Breast epithelium (tissue), 4 donors: Measurements from ENCODE around the gene LDLRAD1. TPM values are rescaled to one million over a fixed set of nuclear protein-coding genes. Genes with fewer than 3 reads are reported as not detected.
"Not testable (repeated sequence)": the region's sequence is repeated elsewhere in the genome, so short reads cannot be mapped to it uniquely, and the experiment has no call there.

ENCODE experiments used
- DNase-seq, 2 donors: peaks; one replicate each; pipeline ENCODE4 v3.0.0-alpha.2; 2019; ENCODE audit warnings: low spot score in 2 of 2
- H3K27ac ChIP-seq, 2 donors: fragments of 200-600 bp; sonication (generic) in 1 of 2; one replicate each; pipeline ENCODE4 v1.5.1; 2016 to 2019; ENCODE audit warnings: mild to moderate bottlenecking in 1 of 2
- H3K27me3 ChIP-seq, 2 donors: fragments of 200-600 bp; sonication (generic) in 1 of 2; one replicate each; pipeline versions ENCODE4 v1.5.1 to v1.6.0; 2017 to 2019; ENCODE audit warnings: control low read depth in 1 of 2, mild to moderate bottlenecking in 1 of 2
- H3K36me3 ChIP-seq: fragments of 200-600 bp; one replicate; pipeline ENCODE4 v1.5.1; 2019
- H3K4me1 ChIP-seq, 2 donors: fragments of 200-600 bp; sonication (generic); one replicate each; pipeline ENCODE4 v1.5.1; 2016 to 2019; ENCODE audit warnings: control low read depth in 1 of 2
- H3K4me3 ChIP-seq, 3 donors: fragments of 200-600 bp; sonication (generic); 1 replicate in 2 of 3; 2 replicates in 1 of 3; pipeline ENCODE4 v1.5.1; 2016 to 2019; ENCODE audit warnings: mild to moderate bottlenecking in 3 of 3, moderate library complexity in 2 of 3
- H3K9me3 ChIP-seq, 2 donors: fragments of 200-600 bp; sonication (generic) in 1 of 2; one replicate each; pipeline ENCODE4 v1.5.1; 2016 to 2019; ENCODE audit warnings: control low read depth in 1 of 2
- POLR2A ChIP-seq: fragments of 450-650 bp; IDR thresholded peaks from one replicate; pipeline ENCODE4 v1.6.1; 2016; ENCODE audit warnings: antibody characterized with exemption, mild to moderate bottlenecking, moderate library complexity
- POLR2AphosphoS5 ChIP-seq, 3 donors: sonication (generic); formaldehyde crosslinking; IDR thresholded peaks; one replicate each; pipeline ENCODE4 v1.6.1; 2017; ENCODE audit warnings: antibody characterized with exemption in 3 of 3
- intact Hi-C: fragments of 100-400 bp; cut with DNase I; formaldehyde crosslinking; loops from one replicate; pipeline ENCODE4 v1.15.1; 2023; ENCODE audit warnings: low total_unique reads
- total RNA-seq, 3 donors: library from RNA; depleted of rRNA; stranded (reverse); fragments of >200 nt; gene quantifications; one replicate each; pipeline ENCODE4 v1.1.0, GENCODE V29; 2016
- TF ChIP-seq, protein P1 (sequence below), 3 donors: fragments of 450-650 bp; IDR thresholded peaks; one replicate each; pipeline ENCODE4 v1.5.1; 2016 to 2017; ENCODE audit warnings: antibody characterized with exemption in 3 of 3, mild to moderate bottlenecking in 3 of 3, moderate library complexity in 3 of 3

The LDLRAD1 gene
- total RNA-seq, 3 donors from 2014 or later: not detected

DNA sequence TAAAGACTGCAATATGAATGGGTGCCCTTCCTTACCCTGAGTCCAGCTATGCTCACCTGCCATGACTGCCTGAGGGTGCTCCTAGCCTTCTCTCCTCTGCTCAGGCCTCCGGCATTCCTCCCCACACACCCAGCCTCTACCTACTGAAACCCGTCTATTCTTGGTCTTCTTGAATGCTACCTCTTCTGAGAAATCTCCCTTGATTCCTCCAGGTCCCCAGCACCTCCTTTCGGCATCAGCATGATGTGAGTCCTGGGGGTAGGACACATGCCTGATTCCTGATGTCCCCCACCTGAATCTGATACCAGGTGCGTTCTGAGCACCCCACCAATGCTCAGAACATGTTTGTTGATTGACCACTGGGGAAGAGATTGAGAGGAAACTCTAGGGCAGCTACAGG is 8.6 kb downstream of the LDLRAD1 start:
- Histone ChIP-seq H3K9me3 (no peaks in the 10 kb centered on the region), H3K4me3 (no peak overlapping the region), H3K27ac (no peak overlapping the region), H3K4me1 (no peaks in the 10 kb centered on the region), H3K27me3 (no peaks in the 10 kb centered on the region), H3K36me3 (no peaks in the 10 kb centered on the region)
- TF ChIP-seq, protein P1, sequence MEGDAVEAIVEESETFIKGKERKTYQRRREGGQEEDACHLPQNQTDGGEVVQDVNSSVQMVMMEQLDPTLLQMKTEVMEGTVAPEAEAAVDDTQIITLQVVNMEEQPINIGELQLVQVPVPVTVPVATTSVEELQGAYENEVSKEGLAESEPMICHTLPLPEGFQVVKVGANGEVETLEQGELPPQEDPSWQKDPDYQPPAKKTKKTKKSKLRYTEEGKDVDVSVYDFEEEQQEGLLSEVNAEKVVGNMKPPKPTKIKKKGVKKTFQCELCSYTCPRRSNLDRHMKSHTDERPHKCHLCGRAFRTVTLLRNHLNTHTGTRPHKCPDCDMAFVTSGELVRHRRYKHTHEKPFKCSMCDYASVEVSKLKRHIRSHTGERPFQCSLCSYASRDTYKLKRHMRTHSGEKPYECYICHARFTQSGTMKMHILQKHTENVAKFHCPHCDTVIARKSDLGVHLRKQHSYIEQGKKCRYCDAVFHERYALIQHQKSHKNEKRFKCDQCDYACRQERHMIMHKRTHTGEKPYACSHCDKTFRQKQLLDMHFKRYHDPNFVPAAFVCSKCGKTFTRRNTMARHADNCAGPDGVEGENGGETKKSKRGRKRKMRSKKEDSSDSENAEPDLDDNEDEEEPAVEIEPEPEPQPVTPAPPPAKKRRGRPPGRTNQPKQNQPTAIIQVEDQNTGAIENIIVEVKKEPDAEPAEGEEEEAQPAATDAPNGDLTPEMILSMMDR (IDR thresholded peaks at IDR 0.05): no peak
- no peak for TF ChIP-seq POLR2AphosphoS5 (IDR thresholded peaks at IDR 0.05)
- TF ChIP-seq POLR2A: no peak
- intact Hi-C loops: no loop called here
- no peak for DNase-seq

DNA sequence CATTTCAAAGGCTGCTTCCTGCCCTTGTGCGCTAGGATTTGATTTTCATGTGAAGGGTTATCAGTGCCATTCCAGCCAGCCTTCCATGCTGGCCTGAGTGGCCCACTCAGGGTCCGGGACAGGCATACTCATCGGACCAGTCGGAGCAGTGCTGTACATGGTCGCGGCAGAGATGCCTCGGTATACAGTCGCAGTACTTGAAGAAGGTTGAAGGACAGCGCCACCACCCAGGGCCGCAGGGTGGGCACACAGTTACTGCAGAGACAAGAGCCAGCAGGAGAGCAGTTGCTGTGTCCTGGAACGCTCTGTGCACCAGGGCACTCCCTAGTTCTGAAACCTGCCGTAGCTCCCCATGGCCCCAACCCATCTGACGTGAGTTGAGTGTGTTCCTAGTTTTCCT is 9.1 kb downstream of the LDLRAD1 start:
- no peaks in the 10 kb centered on the region for H3K4me1 ChIP-seq
- H3K9me3 ChIP-seq: no peaks in the 10 kb centered on the region
- H3K36me3 ChIP-seq: no peaks in the 10 kb centered on the region
- TF ChIP-seq, protein P1 (IDR thresholded peaks at IDR 0.05): no peak
- no peak for TF ChIP-seq POLR2AphosphoS5 (IDR thresholded peaks at IDR 0.05)
- TF ChIP-seq POLR2A: no peak
- no peak for DNase-seq
- H3K27me3 ChIP-seq: no peaks in the 10 kb centered on the region
- intact Hi-C loops: no loop called here
- no peak overlapping the region for H3K27ac ChIP-seq
- H3K4me3 ChIP-seq: no peak overlapping the region

DNA sequence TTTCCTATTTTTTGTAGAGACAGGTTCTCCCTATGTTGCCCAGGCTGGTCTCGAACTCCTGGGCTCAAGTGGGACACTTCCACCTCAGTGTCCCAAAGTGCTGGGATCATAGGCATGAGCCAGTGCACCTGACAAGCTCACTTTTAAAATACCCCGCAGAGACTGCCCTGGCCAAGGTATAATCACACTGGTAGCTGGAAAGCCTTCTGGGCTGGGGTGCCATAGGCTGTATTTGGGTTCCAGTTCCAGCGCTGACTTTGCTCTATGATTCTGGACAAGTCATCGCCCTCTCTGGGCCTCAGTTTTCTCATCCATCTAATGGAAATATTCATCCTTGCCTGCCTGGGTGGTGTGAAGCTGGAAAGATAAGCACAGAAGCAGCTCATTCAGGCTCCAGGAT is 10.4 kb downstream of the LDLRAD1 start:
- no peaks in the 10 kb centered on the region for H3K36me3 ChIP-seq
- H3K27me3 ChIP-seq: no peaks in the 10 kb centered on the region
- intact Hi-C loops: no loop called here
- H3K4me3 ChIP-seq: no peak overlapping the region
- no peak overlapping the region for H3K27ac ChIP-seq
- H3K9me3 ChIP-seq: no peaks in the 10 kb centered on the region
- no peak for TF ChIP-seq POLR2A
- TF ChIP-seq POLR2AphosphoS5 (IDR thresholded peaks at IDR 0.05): no peak
- TF ChIP-seq, protein P1 (IDR thresholded peaks at IDR 0.05): no peak
- DNase-seq: no peak
- H3K4me1 ChIP-seq: no peaks in the 10 kb centered on the region

DNA sequence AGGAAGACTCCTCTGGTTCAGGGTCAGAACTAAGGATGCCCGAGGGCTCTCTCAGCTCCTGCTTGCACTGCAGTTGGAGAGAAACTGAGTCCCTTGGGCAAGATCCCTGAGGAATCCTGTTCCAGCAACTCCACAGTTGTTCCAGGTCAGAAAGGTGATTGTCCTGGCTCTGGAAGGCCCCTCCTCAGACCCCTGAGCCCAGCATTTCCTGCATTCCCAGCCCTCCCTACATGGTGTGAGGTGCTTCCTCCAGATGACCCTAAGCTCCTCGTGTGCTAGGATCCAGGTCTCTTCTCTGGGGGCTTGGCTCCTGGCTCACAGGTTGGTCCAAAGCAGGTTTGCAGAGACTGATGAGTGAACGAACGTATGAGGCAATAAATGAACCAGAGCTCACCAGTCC is 11.5 kb downstream of the LDLRAD1 start:
- H3K27me3 ChIP-seq: no peaks in the 10 kb centered on the region
- no peaks in the 10 kb centered on the region for H3K4me1 ChIP-seq
- no peaks in the 10 kb centered on the region for H3K36me3 ChIP-seq
- no peak for TF ChIP-seq POLR2AphosphoS5 (IDR thresholded peaks at IDR 0.05)
- TF ChIP-seq POLR2A: no peak
- TF ChIP-seq, protein P1 (IDR thresholded peaks at IDR 0.05): no peak
- DNase-seq: no peak
- no peak overlapping the region for H3K27ac ChIP-seq
- H3K9me3 ChIP-seq: no peaks in the 10 kb centered on the region
- intact Hi-C loops: no loop called here
- H3K4me3 ChIP-seq: no peak overlapping the region

DNA sequence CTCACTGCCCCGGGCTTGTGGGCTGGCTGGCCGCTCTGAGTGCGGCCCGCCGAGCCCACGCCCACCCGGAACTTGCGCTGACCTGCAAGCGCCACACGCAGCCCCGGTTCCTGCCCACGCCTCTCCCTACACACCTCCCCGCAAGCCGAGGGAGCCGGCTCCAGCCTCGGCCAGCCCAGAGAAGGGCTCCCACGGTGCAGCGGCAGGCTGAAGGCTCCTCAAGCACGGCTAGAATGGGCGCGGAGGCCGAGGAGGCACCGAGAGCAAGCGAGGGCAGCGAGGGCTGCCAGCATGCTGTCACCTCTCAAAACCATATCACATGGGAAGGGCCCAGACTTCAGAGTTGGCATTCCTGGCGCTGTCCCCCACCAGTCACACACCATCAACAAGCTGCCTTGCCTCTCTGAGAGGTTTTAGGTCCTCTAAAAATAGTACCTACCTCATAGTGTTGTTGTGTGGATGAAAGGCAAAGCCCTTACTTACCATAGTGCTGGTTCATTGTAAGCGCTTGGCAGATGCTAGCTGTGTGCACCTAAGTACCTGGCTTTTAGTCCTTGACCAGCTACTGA is 13.4 kb downstream of the LDLRAD1 start:
- H3K4me1 ChIP-seq: no peaks in the 10 kb centered on the region
- no peak overlapping the region for H3K27ac ChIP-seq
- DNase-seq: no peak
- no peak for TF ChIP-seq POLR2A
- TF ChIP-seq, protein P1 (IDR thresholded peaks at IDR 0.05): no peak
- TF ChIP-seq POLR2AphosphoS5 (IDR thresholded peaks at IDR 0.05): no peak
- no peaks in the 10 kb centered on the region for H3K36me3 ChIP-seq
- no peaks in the 10 kb centered on the region for H3K27me3 ChIP-seq
- no peak overlapping the region for H3K4me3 ChIP-seq
- no peaks in the 10 kb centered on the region for H3K9me3 ChIP-seq
- intact Hi-C loops: no loop called here

DNA sequence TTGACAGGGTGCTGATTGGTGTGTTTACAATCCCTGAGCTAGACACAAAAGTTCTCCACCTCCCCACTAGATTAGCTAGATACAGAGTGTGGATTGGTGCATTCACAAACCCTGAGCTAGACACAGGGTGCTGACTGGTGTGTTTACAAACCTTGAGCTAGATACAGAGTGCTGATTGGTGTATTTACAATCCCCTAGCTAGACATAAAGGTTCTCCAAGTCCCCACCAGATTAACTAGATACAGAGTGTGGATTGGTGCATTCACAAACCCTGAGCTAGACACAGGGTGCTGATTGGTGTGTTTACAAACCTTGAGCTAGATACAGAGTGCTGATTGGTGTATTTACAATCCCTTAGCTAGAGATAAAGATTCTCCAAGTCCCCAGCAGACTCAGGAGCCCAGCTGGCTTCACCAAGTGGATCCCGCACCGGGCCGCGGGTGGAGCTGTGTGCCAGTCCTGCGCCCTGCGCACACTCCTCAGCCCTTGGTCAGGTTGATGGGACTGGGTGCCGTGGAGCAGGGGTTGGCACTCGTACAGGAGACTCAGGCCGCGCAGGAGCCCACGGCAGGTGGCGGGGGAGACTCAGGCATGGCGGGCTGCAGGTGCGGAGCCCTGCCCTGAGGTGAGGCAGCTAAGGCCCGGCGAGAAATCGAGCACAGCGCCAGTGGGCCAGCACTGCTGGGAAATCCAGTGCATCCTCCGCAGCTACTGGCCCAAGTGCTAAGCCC is 14.1 kb downstream of the LDLRAD1 start:
- intact Hi-C loops, H3K4me3 ChIP-seq, DNase-seq: not testable (repeated sequence)

More for the DNA sequence above, 14.1 kb downstream of the LDLRAD1 start:
- H3K4me1 ChIP-seq, H3K27ac ChIP-seq, H3K27me3 ChIP-seq, H3K36me3 ChIP-seq, H3K9me3 ChIP-seq: not testable (repeated sequence)
